OCI-M2 (cell line): ENCODE results near the gene RDH12.

Source experiments
- DNase-seq: peaks from one replicate; lab custom pipeline; 2025; ENCODE audit not compliant: unreplicated experiment; lab: John Stamatoyannopoulos, UW

RDH12 gene

GRCh38 chr14:67746927-67747326 lies 45.2 kb downstream of the RDH12 start:
- DNase-seq = no peak

GRCh38 chr14:67748312-67748711 lies 46.6 kb downstream of the RDH12 start:
- DNase-seq = no peak

- DNase-seq = no peak
Observed at GRCh38 chr14:67749341-67750084, 47.8 kb downstream of the RDH12 start.

- DNase-seq = no peak
Observed at GRCh38 chr14:67756496-67756895, 54.8 kb downstream of the RDH12 start.

- DNase-seq = no peak
Observed at GRCh38 chr14:67757175-67757574, 55.5 kb downstream of the RDH12 start.

GRCh38 chr14:67759916-67760315 lies 58.2 kb downstream of the RDH12 start:
- no peak for DNase-seq

GRCh38 chr14:67762051-67762450 lies 60.4 kb downstream of the RDH12 start:
- no peak for DNase-seq

GRCh38 chr14:67763158-67763822 lies 61.6 kb downstream of the RDH12 start:
- DNase-seq = no peak

GRCh38 chr14:67764496-67764895 lies 62.8 kb downstream of the RDH12 start:
- no peak for DNase-seq

GRCh38 chr14:67765192-67765834 lies 63.6 kb downstream of the RDH12 start:
- no peak for DNase-seq

GRCh38 chr14:67766035-67766680 lies 64.5 kb downstream of the RDH12 start:
- no peak for DNase-seq

GRCh38 chr14:67768219-67768618 lies 66.5 kb downstream of the RDH12 start:
- no peak for DNase-seq

GRCh38 chr14:67773844-67774377 lies 72.2 kb downstream of the RDH12 start:
- no peak for DNase-seq

- DNase-seq = no peak
Observed at GRCh38 chr14:67776653-67777322, 75.1 kb downstream of the RDH12 start.

- no peak for DNase-seq
Observed at GRCh38 chr14:67778792-67779191, 77.1 kb downstream of the RDH12 start.

- no peak for DNase-seq
Observed at GRCh38 chr14:67782090-67782489, 80.4 kb downstream of the RDH12 start.
